Measurements from ENCODE around the gene NECTIN1.

DNA sequence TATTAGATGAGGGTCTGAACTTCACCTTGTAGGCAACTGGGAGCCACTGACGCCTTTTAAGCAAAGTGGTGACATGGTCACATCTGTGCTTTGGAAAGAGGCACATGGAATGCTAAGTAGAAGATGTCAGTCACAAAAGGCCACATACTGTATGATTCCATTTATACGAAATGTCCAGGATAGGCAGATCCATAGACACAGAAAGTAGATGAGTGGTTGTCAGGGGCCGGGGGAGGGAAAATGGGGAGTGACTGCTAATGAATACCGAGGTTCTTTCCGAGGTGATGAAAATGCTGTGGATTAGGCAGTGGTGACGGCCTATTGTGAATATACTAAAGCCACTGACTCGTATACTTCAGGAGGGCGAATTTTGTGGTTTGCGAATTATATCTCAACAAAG is 20.6 kb downstream of the NECTIN1 start:
- TF ChIP-seq EZH2 (IDR thresholded peaks at IDR 0.05; ENCODE audit: insufficient read depth, poor library complexity, severe bottlenecking), result no peak
- no peak for TF ChIP-seq EZH2phosphoT487 (IDR thresholded peaks at IDR 0.05; ENCODE audit: insufficient read depth, low read depth)
